B cell (primary cell): ENCODE data around the gene CPSF6. TPM values are rescaled to one million over a fixed set of nuclear protein-coding genes. Genes with fewer than 3 reads are reported as not detected.

Source experiments
- ATAC-seq: fragments of 200-7000 bp; cut with Tn5 transposase; one replicate; pipeline ENCODE4 v1.10.0; 2021; ENCODE audit warnings: low read depth, mild to moderate bottlenecking, moderate number of reproducible peaks, moderate library complexity
- CTCF ChIA-PET: fragments of 350-600 bp; sonication (Branson Sonifier 250); formaldehyde crosslinking; loops from one replicate; lab custom pipeline; 2021; ENCODE audit warnings: antibody characterized with exemption, inconsistent platforms; lab: Charles Lee
- POLR2A ChIA-PET: fragments of 350-600 bp; sonication (Branson Sonifier 250); formaldehyde crosslinking; loops from one replicate; lab custom pipeline; 2021; ENCODE audit warnings: antibody characterized with exemption; lab: Charles Lee
- DNase-seq: peaks from one replicate; pipeline ENCODE4 v3.0.0; 2013
- H2AFZ ChIP-seq: 2 replicates; pipeline ENCODE4 v1.6.1; 2012; ENCODE audit warnings: mild to moderate bottlenecking, low read depth, low read length; ENCODE audit not compliant: insufficient read depth, poor library complexity, severe bottlenecking
- H3K27ac ChIP-seq, 2 donors: 1 replicate in 1 of 2; 2 replicates in 1 of 2; pipeline ENCODE4 v1.5.1; 2012 to 2013; ENCODE audit warnings: low read length in 2 of 2, mild to moderate bottlenecking in 2 of 2, moderate library complexity in 1 of 2
- H3K27me3 ChIP-seq, 4 experiments: fragments of 200-600 bp in 1 of 4; sonication (generic) in 1 of 4; replicated peaks in 1 of 4; 1 replicate in 2 of 4; 2 replicates in 2 of 4; pipeline versions ENCODE4 v1.6.1 to v1.7.0; 2013 to 2016; ENCODE audit warnings: low read length in 3 of 4, mild to moderate bottlenecking in 2 of 4, mixed read lengths in 1 of 4, moderate library complexity in 1 of 4; ENCODE audit not compliant: insufficient read depth in 4 of 4, control insufficient read depth in 3 of 4; ENCODE audit errors: control extremely low read depth in 1 of 4
- H3K36me3 ChIP-seq, 2 experiments: replicated peaks in 1 of 2; 1 replicate in 1 of 2; 2 replicates in 1 of 2; pipeline versions ENCODE4 v1.6.1 to v1.7.1; 2013; ENCODE audit warnings: low read length in 1 of 2; ENCODE audit not compliant: insufficient read depth in 2 of 2, control insufficient read depth in 1 of 2; ENCODE audit errors: control extremely low read depth in 1 of 2, extremely low read depth in 1 of 2
- H3K4me1 ChIP-seq, 2 donors: fragments of 200-600 bp in 1 of 2; sonication (generic) in 1 of 2; 1 replicate in 1 of 2; 2 replicates in 1 of 2; pipeline versions ENCODE4 v1.5.1 to v1.6.1; 2013 to 2017; ENCODE audit warnings: low read length in 2 of 2; ENCODE audit not compliant: control insufficient read depth in 2 of 2, insufficient read depth in 2 of 2
- H3K4me2 ChIP-seq: replicated peaks from 2 replicates; pipeline ENCODE3; 2012; ENCODE audit warnings: mild to moderate bottlenecking, low read depth, low read length; ENCODE audit not compliant: poor library complexity, severe bottlenecking
- H3K4me3 ChIP-seq, 5 experiments: fragments of 200-600 bp in 1 of 5; sonication (generic) in 1 of 5; 1 replicate in 3 of 5; 2 replicates in 2 of 5; pipeline versions ENCODE4 v1.5.1 to v1.7.0; 2011 to 2016; ENCODE audit warnings: low read length in 4 of 5, mild to moderate bottlenecking in 4 of 5, low read depth in 2 of 5, control low read depth in 1 of 5, moderate library complexity in 1 of 5; ENCODE audit not compliant: insufficient read depth in 1 of 5; ENCODE audit errors: control extremely low read depth in 1 of 5, extremely low read depth in 1 of 5
- H3K79me2 ChIP-seq: fragments of 200-600 bp; sonication (generic); one replicate; pipeline ENCODE4 v1.6.0; 2016; ENCODE audit warnings: low read length; ENCODE audit not compliant: control insufficient read depth, insufficient read depth
- H3K9ac ChIP-seq: fragments of 200-600 bp; sonication (generic); 2 replicates; pipeline ENCODE4 v1.6.1; 2017; ENCODE audit warnings: mild to moderate bottlenecking, low read length, moderate library complexity
- H3K9me3 ChIP-seq, 3 donors: one replicate each; pipeline versions ENCODE4 v1.6.1 to v1.7.1; 2013; ENCODE audit warnings: low read length in 2 of 3; ENCODE audit not compliant: control insufficient read depth in 2 of 3, insufficient read depth in 1 of 3; ENCODE audit errors: control extremely low read depth in 1 of 3
- H4K20me1 ChIP-seq: 2 replicates; pipeline ENCODE4 v1.6.0; 2012; ENCODE audit warnings: mild to moderate bottlenecking, low read length; ENCODE audit not compliant: insufficient read depth, control insufficient read depth, poor library complexity, severe bottlenecking
- H3K27ac Mint-ChIP-seq: one replicate; pipeline ENCODE4 v1.8.0; 2021; ENCODE audit warnings: mixed read lengths
- H3K27me3 Mint-ChIP-seq: one replicate; pipeline ENCODE4 v1.8.0; 2021; ENCODE audit warnings: mixed read lengths
- H3K4me1 Mint-ChIP-seq: one replicate; pipeline ENCODE4 v1.8.0; 2021; ENCODE audit warnings: mixed read lengths
- H3K4me3 Mint-ChIP-seq: one replicate; pipeline ENCODE4 v1.8.0; 2021; ENCODE audit warnings: mixed read lengths
- H3K9me3 Mint-ChIP-seq: one replicate; pipeline ENCODE4 v1.8.0; 2022; ENCODE audit warnings: mixed read lengths; ENCODE audit not compliant: insufficient read depth
- CTCF ChIP-seq: fragments of 200-600 bp; IDR thresholded peaks from one replicate; pipeline ENCODE4 v1.8.0; 2022; ENCODE audit warnings: antibody characterized with exemption, mild to moderate bottlenecking
- EZH2 ChIP-seq: IDR thresholded peaks from 2 replicates; pipeline ENCODE4 v1.6.1; 2012; ENCODE audit warnings: borderline replicate concordance, low read depth, mild to moderate bottlenecking, moderate library complexity, low read length; ENCODE audit not compliant: insufficient read depth, poor library complexity, severe bottlenecking
- WGBS: methylation state at CpG from one replicate; pipeline ENCODE4 v1.1.5; 2013; ENCODE audit warnings: missing lambda C conversion rate; ENCODE audit not compliant: insufficient coverage; 5-methylcytosine and 5-hydroxymethylcytosine counted together
- intact Hi-C: fragments of 100-400 bp; cut with micrococcal nuclease; formaldehyde crosslinking; loops from one replicate; pipeline ENCODE4 v1.10.0; 2022
- polyA plus RNA-seq: library from polyadenylated mRNA; depleted of rRNA; stranded (reverse); fragments of >200 nt; gene quantifications from 2 replicates; pipeline ENCODE4 v1.2.3, GENCODE V29; 2012
- total RNA-seq, 2 donors: library from RNA; stranded (reverse); fragments of 120-200 nt in 1 of 2; gene quantifications; 1 replicate in 1 of 2; 2 replicates in 1 of 2; pipeline versions ENCODE4 v1.2.3 to v1.2.4, GENCODE V29; 2013 to 2022

CPSF6 gene
- total and polyA plus RNA-seq, 2 donors (not counting 1 experiment from before 2014, with no cell fraction given): 22.3 to 108 TPM

- WGBS: 38% methylated on average over 8 of the region's 9 CpGs
Measured at GRCh38 chr12:69290545-69291277, 51.3 kb downstream of the CPSF6 start.

More at GRCh38 chr12:69290545-69291277, 51.3 kb downstream of the CPSF6 start:
- TF ChIP-seq CTCF (peak; percentile 96), EZH2 (no peak)
- intact Hi-C loops: loop anchor here (1.0 to 5.0 kb wide), 5 partner anchors 47 to 1287 kb away; no protein-coding TSS in a partner anchor
- H3K4me1 Mint-ChIP-seq: peaks cover 4% of the 10 kb centered on the region
- no peak overlapping the region for H3K4me2 ChIP-seq
- ChIA-PET POLR2A (no interaction called here), CTCF (interaction anchor here (0.5 to 3.8 kb wide), 26 partner anchors 10 to 349 kb away, joined by 3 to 49 read pairs (median 4); no protein-coding TSS in a partner anchor)
- no peaks in the 10 kb centered on the region for H3K9me3 Mint-ChIP-seq
- peaks cover 37% of the 10 kb centered on the region for H3K27me3 Mint-ChIP-seq
- H3K4me1 ChIP-seq: peaks cover 0 to 4% of the 10 kb centered on the region in 2 donors
- no peak overlapping the region for H3K27ac Mint-ChIP-seq
- H2AFZ ChIP-seq: no peak overlapping the region
- ATAC-seq (peak; percentile 100), DNase-seq (peak; percentile 84)
- H3K27me3 ChIP-seq: peaks cover 0 to 23% (median 13%) of the 10 kb centered on the region in 4 experiments
- no peak overlapping the region for H3K4me3 ChIP-seq
- H3K9me3 ChIP-seq: no peaks in the 10 kb centered on the region
- no peak overlapping the region for H3K4me3 Mint-ChIP-seq
- H3K79me2 ChIP-seq: no peaks in the 10 kb centered on the region
- no peak overlapping the region for H3K9ac ChIP-seq
- no peak overlapping the region for H3K27ac ChIP-seq
- no peaks in the 10 kb centered on the region for H3K36me3 ChIP-seq
- H4K20me1 ChIP-seq: no peaks in the 10 kb centered on the region
